ENCODE measurements around the gene TADA1.

DNA sequence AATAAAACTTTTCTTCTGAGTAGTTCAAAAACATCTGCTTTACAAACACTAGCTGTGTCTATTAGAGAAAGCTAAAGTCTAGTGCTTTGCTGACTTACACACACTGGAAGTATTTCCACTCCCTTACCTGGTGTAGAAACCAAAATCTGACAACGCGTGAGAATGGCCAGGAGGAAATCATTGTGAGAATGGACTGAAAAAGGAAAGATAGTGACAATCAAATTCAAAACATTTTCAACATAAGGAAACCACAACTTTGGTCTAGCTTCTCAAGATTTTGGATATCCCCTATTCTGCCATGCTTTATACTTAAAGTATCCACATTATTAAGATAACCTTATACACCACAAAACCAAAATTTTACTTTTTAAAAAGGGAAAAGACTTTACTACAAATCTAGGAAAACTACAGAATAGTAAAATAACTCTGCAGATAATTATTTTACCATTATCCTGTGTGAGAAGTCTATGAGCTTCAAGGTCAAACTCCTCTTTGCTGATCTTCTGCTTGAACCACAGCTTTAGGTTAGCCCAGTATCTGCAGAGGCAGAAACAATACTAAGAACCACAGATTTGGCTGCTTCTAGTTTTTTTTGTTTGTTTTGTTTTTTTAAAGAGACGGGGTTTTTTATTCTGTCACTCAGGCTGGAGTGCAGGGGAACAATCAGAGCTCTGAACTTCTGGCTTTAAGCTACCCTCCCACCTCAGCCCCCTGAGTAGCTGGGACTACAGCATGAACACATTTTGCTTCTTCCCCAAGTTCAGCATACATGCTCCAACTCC is 6.6 kb downstream of the TADA1 start:
- TF ChIP-seq, protein P1, sequence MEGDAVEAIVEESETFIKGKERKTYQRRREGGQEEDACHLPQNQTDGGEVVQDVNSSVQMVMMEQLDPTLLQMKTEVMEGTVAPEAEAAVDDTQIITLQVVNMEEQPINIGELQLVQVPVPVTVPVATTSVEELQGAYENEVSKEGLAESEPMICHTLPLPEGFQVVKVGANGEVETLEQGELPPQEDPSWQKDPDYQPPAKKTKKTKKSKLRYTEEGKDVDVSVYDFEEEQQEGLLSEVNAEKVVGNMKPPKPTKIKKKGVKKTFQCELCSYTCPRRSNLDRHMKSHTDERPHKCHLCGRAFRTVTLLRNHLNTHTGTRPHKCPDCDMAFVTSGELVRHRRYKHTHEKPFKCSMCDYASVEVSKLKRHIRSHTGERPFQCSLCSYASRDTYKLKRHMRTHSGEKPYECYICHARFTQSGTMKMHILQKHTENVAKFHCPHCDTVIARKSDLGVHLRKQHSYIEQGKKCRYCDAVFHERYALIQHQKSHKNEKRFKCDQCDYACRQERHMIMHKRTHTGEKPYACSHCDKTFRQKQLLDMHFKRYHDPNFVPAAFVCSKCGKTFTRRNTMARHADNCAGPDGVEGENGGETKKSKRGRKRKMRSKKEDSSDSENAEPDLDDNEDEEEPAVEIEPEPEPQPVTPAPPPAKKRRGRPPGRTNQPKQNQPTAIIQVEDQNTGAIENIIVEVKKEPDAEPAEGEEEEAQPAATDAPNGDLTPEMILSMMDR (IDR thresholded peaks at IDR 0.05) = no peak
- no peak for TF ChIP-seq POLR2A (IDR thresholded peaks at IDR 0.05)

Measured in right lobe of liver (tissue), 4 donors.